Memory B cell (primary cell): ENCODE measurements around the gene CELSR1.

ENCODE experiments used
- ATAC-seq: fragments of 150-1000 bp; cut with Tn5 transposase; 2 replicates; pipeline ENCODE4 v1.10.0; 2021; ENCODE audit warnings: low read depth, mild to moderate bottlenecking, moderate library complexity
- DNase-seq, 2 donors: peaks; one replicate each; pipeline ENCODE4 v3.0.0; 2022; ENCODE audit warnings: low spot score in 2 of 2
- H3K27ac Mint-ChIP-seq: one replicate; pipeline ENCODE4 v1.8.0; 2022; ENCODE audit warnings: mild to moderate bottlenecking, moderate library complexity, mixed read lengths
- H3K27me3 Mint-ChIP-seq: one replicate; pipeline ENCODE4 v1.8.0; 2022; ENCODE audit warnings: mixed read lengths
- H3K36me3 Mint-ChIP-seq: one replicate; pipeline ENCODE4 v1.8.0; 2022; ENCODE audit warnings: mild to moderate bottlenecking, mixed read lengths
- H3K4me1 Mint-ChIP-seq: one replicate; pipeline ENCODE4 v1.8.0; 2022; ENCODE audit warnings: mixed read lengths
- H3K4me3 Mint-ChIP-seq: one replicate; pipeline ENCODE4 v1.8.0; 2022; ENCODE audit warnings: mild to moderate bottlenecking, moderate library complexity, mixed read lengths
- H3K9me3 Mint-ChIP-seq: one replicate; pipeline ENCODE4 v1.8.0; 2022; ENCODE audit warnings: mixed read lengths

Gene CELSR1

DNA sequence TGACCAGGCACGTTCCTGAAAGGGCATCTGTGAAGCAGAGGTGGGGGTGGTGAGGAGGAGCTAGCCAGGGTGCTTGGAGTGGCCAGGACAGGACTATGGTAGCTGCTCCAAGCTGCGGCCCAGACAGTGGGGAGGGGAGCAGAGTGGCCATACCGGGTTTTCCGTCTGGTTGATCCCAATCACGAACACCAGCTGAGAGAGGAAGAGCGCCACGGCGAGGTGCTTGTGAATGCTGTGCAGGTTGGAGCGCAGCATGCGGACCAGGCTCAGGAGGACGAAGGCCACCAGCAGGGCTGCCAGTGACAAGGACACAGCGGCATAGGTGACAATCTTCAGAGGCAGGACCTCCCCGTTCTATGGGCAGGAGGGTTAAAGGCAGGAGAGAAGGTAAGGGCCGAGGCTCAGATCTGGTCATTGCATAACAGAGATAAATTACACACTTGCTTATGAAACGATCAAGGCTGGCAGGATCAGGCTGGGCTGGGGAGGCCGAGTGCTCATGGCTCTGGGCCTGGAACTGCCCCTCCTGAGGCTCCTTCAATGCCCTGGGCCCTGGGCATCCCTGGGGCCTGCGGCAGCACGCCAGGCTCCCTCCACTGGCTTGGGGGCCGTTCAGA lies 160.4 kb downstream of the CELSR1 start:
- peaks cover 6% of the 10 kb centered on the region for H3K4me1 Mint-ChIP-seq
- peaks cover 2% of the 10 kb centered on the region for H3K9me3 Mint-ChIP-seq
- no peak overlapping the region for H3K27ac Mint-ChIP-seq
- no peak for ATAC-seq
- peaks cover 47% of the 10 kb centered on the region for H3K36me3 Mint-ChIP-seq
- no peak overlapping the region for H3K4me3 Mint-ChIP-seq
- H3K27me3 Mint-ChIP-seq, result peaks cover under 1% of the 10 kb centered on the region
- DNase-seq, result no peak

GRCh38 chr22:46376111-46376510 lies 161.3 kb downstream of the CELSR1 start:
- Mint-ChIP-seq H3K4me1 (peaks cover 13% of the 10 kb centered on the region), H3K27me3 (peaks cover 5% of the 10 kb centered on the region), H3K9me3 (peaks cover 2% of the 10 kb centered on the region), H3K4me3 (no peak overlapping the region), H3K27ac (no peak overlapping the region), H3K36me3 (peaks cover 53% of the 10 kb centered on the region)
- DNase-seq, result no peak
- no peak for ATAC-seq

GRCh38 chr22:46374663-46375474 lies 162.6 kb downstream of the CELSR1 start:
- peaks cover 2% of the 10 kb centered on the region for H3K9me3 Mint-ChIP-seq
- DNase-seq, result no peak
- H3K27me3 Mint-ChIP-seq, result peaks cover 5% of the 10 kb centered on the region
- H3K4me1 Mint-ChIP-seq, result peaks cover 20% of the 10 kb centered on the region
- no peak overlapping the region for H3K4me3 Mint-ChIP-seq
- H3K36me3 Mint-ChIP-seq, result peaks cover 42% of the 10 kb centered on the region
- H3K27ac Mint-ChIP-seq, result no peak overlapping the region
- no peak for ATAC-seq

- Mint-ChIP-seq H3K9me3 (peaks cover 2% of the 10 kb centered on the region), H3K4me1 (peaks cover 20% of the 10 kb centered on the region), H3K27ac (no peak overlapping the region), H3K36me3 (peaks cover 42% of the 10 kb centered on the region), H3K4me3 (no peak overlapping the region), H3K27me3 (peaks cover 5% of the 10 kb centered on the region)
- ATAC-seq (no peak), DNase-seq (no peak)
Observed at GRCh38 chr22:46373921-46374662, 163.3 kb downstream of the CELSR1 start.

- H3K36me3 Mint-ChIP-seq, result peaks cover 39% of the 10 kb centered on the region
- peaks cover 2% of the 10 kb centered on the region for H3K9me3 Mint-ChIP-seq
- H3K27ac Mint-ChIP-seq, result no peak overlapping the region
- ATAC-seq (no peak), DNase-seq (no peak)
- H3K27me3 Mint-ChIP-seq, result peaks cover 5% of the 10 kb centered on the region
- H3K4me3 Mint-ChIP-seq, result no peak overlapping the region
- peaks cover 25% of the 10 kb centered on the region for H3K4me1 Mint-ChIP-seq
Observed at GRCh38 chr22:46373159-46373558, 164.3 kb downstream of the CELSR1 start.

- Mint-ChIP-seq H3K4me3 (no peak overlapping the region), H3K27ac (no peak overlapping the region), H3K27me3 (peaks cover 5% of the 10 kb centered on the region), H3K36me3 (peaks cover 37% of the 10 kb centered on the region), H3K9me3 (peaks cover 2% of the 10 kb centered on the region), H3K4me1 (peaks cover 26% of the 10 kb centered on the region)
- DNase-seq (no peak), ATAC-seq (no peak)
Observed at GRCh38 chr22:46372686-46373085, 164.7 kb downstream of the CELSR1 start.

GRCh38 chr22:46371623-46372226 lies 165.7 kb downstream of the CELSR1 start:
- no peak overlapping the region for H3K4me3 Mint-ChIP-seq
- peaks cover 2% of the 10 kb centered on the region for H3K9me3 Mint-ChIP-seq
- peaks cover 29% of the 10 kb centered on the region for H3K4me1 Mint-ChIP-seq
- DNase-seq (no peak), ATAC-seq (no peak)
- H3K36me3 Mint-ChIP-seq, result peaks cover 30% of the 10 kb centered on the region
- H3K27me3 Mint-ChIP-seq, result peaks cover 5% of the 10 kb centered on the region
- H3K27ac Mint-ChIP-seq, result no peak overlapping the region

GRCh38 chr22:46370584-46371291 lies 166.7 kb downstream of the CELSR1 start:
- Mint-ChIP-seq H3K27me3 (peaks cover 5% of the 10 kb centered on the region), H3K4me1 (peaks cover 29% of the 10 kb centered on the region), H3K4me3 (no peak overlapping the region), H3K27ac (no peak overlapping the region), H3K9me3 (peaks cover under 1% of the 10 kb centered on the region), H3K36me3 (peaks cover 22% of the 10 kb centered on the region)
- no peak for ATAC-seq
- no peak for DNase-seq

DNA sequence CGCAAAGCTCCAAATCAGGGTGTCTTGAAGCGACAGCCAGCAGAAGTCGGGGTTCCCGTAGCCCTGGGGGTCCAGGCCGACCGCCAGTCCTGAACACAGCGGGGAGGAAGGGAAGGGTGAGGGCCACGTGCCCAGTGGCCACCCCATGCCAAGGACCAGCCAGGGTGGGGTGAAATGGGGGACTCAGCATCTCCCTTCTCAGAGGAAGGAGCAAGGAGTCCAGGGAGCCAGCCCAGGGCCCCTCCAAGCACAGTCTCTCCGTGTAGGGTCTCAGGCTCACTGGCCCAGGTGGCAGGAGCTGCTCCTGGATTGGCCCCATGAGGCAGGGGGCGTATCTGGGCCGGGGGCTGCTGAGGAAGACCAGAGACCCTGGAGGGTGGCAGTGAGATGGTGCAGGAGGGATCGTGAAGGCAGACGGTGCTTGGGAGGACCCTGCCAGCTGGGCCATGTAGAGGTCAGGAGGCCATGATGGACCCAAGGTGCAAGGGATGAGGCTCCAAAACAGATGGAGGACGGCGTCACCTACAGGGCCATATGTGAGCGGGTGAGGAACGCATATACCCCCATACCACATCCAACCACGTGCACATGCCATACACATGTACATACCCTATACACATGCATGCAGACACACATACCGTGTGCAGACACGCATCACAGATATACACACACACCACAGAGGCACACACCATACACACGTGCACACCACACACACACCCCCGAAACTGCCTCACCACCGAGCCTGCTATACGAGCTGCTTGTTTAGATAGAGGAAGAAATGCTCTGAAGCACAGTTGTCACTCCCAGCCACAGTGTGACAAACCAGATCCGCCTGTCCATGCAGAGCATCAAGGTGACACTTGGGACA lies 167.5 kb downstream of the CELSR1 start:
- peaks cover 5% of the 10 kb centered on the region for H3K27me3 Mint-ChIP-seq
- H3K4me3 Mint-ChIP-seq, result no peak overlapping the region

GRCh38 chr22:46368871-46369715 lies 168.3 kb downstream of the CELSR1 start:
- peaks cover 5% of the 10 kb centered on the region for H3K27me3 Mint-ChIP-seq
- peak overlapping the region; percentile 46 for H3K4me3 Mint-ChIP-seq
- no peak for ATAC-seq
- peaks cover 29% of the 10 kb centered on the region for H3K4me1 Mint-ChIP-seq
- H3K9me3 Mint-ChIP-seq, result no peaks in the 10 kb centered on the region
- DNase-seq, result no peak
- peaks cover 16% of the 10 kb centered on the region for H3K36me3 Mint-ChIP-seq
- H3K27ac Mint-ChIP-seq, result no peak overlapping the region

More for the DNA sequence above, 167.5 kb downstream of the CELSR1 start:
- ATAC-seq (no peak), DNase-seq (no peak)
- Mint-ChIP-seq H3K4me1 (peaks cover 27% of the 10 kb centered on the region), H3K9me3 (no peaks in the 10 kb centered on the region), H3K36me3 (peaks cover 16% of the 10 kb centered on the region), H3K27ac (no peak overlapping the region)

- Mint-ChIP-seq H3K36me3 (peaks cover 16% of the 10 kb centered on the region), H3K9me3 (no peaks in the 10 kb centered on the region), H3K27ac (no peak overlapping the region), H3K27me3 (peaks cover 5% of the 10 kb centered on the region), H3K4me3 (peak overlapping the region; percentile 46), H3K4me1 (peaks cover 29% of the 10 kb centered on the region)
- ATAC-seq, result no peak
- no peak for DNase-seq
Observed at GRCh38 chr22:46368422-46368821, 169.0 kb downstream of the CELSR1 start.

GRCh38 chr22:46367707-46368191 lies 169.7 kb downstream of the CELSR1 start:
- Mint-ChIP-seq H3K4me3 (peak overlapping the region; percentile 11), H3K36me3 (peaks cover 16% of the 10 kb centered on the region), H3K27ac (no peak overlapping the region), H3K9me3 (no peaks in the 10 kb centered on the region), H3K27me3 (peaks cover 5% of the 10 kb centered on the region), H3K4me1 (peaks cover 31% of the 10 kb centered on the region)
- DNase-seq (peak; percentile 78 to 79), ATAC-seq (peak; percentile 76)
